HEK293 (cell line): ENCODE measurements around the gene SLC7A6.

Experiments used
- GLIS2 ChIP-seq: fragments of 450-650 bp; formaldehyde crosslinking; IDR thresholded peaks from 2 replicates; pipeline ENCODE4 v1.5.1; 2016; ENCODE audit warnings: missing biosample characterization, missing genetic modification characterization
- HOXD13 ChIP-seq: sonication (generic); formaldehyde crosslinking; IDR thresholded peaks from 2 replicates; pipeline ENCODE4 v1.8.0; 2022; ENCODE audit warnings: missing genetic modification reagents, borderline replicate concordance
- KLF1 ChIP-seq: fragments of 450-650 bp; formaldehyde crosslinking; IDR thresholded peaks from 2 replicates; pipeline ENCODE4 v1.5.1; 2016; ENCODE audit warnings: missing biosample characterization, missing genetic modification characterization
- KLF7 ChIP-seq: fragments of 450-650 bp; formaldehyde crosslinking; IDR thresholded peaks from 2 replicates; pipeline ENCODE4 v1.5.1; 2016; ENCODE audit warnings: missing biosample characterization, missing genetic modification characterization, borderline replicate concordance
- SP2 ChIP-seq: fragments of 450-650 bp; formaldehyde crosslinking; IDR thresholded peaks from 2 replicates; pipeline ENCODE4 v1.5.1; 2016; ENCODE audit warnings: missing biosample characterization, missing genetic modification characterization
- SP7 ChIP-seq: fragments of 450-650 bp; formaldehyde crosslinking; IDR thresholded peaks from 2 replicates; pipeline ENCODE4 v1.5.1; 2016; ENCODE audit warnings: missing biosample characterization, missing genetic modification characterization
- TRIM28 ChIP-seq: IDR thresholded peaks from 2 replicates; pipeline ENCODE4 v1.6.1; 2011; ENCODE audit warnings: low read length, control low read depth, borderline replicate concordance
- ZEB2 ChIP-seq: fragments of 450-650 bp; formaldehyde crosslinking; IDR thresholded peaks from 2 replicates; pipeline ENCODE4 v1.5.1; 2016; ENCODE audit warnings: missing biosample characterization, missing genetic modification characterization
- ZFP41 ChIP-seq: fragments of 450-650 bp; formaldehyde crosslinking; IDR thresholded peaks from 2 replicates; pipeline ENCODE4 v1.5.1; 2016; ENCODE audit warnings: missing biosample characterization, missing genetic modification characterization, borderline replicate concordance
- ZFP69B ChIP-seq: fragments of 450-650 bp; formaldehyde crosslinking; IDR thresholded peaks from 2 replicates; pipeline ENCODE4 v1.5.1; 2016; ENCODE audit warnings: missing biosample characterization, missing genetic modification characterization
- ZNF138 ChIP-seq: fragments of 450-650 bp; formaldehyde crosslinking; IDR thresholded peaks from 2 replicates; pipeline ENCODE4 v1.5.1; 2016; ENCODE audit warnings: missing biosample characterization, missing genetic modification characterization, borderline replicate concordance
- ZNF146 ChIP-seq: fragments of 450-650 bp; formaldehyde crosslinking; IDR thresholded peaks from 2 replicates; pipeline ENCODE4 v1.5.1; 2016; ENCODE audit warnings: missing biosample characterization, missing genetic modification characterization
- ZNF169 ChIP-seq: fragments of 450-650 bp; formaldehyde crosslinking; IDR thresholded peaks from 2 replicates; pipeline ENCODE4 v1.5.1; 2016; ENCODE audit warnings: missing biosample characterization, missing genetic modification characterization
- ZNF19 ChIP-seq: fragments of 450-650 bp; formaldehyde crosslinking; IDR thresholded peaks from 2 replicates; pipeline ENCODE4; 2016; ENCODE audit warnings: missing biosample characterization, missing genetic modification characterization, low read depth
- ZNF2 ChIP-seq: fragments of 450-650 bp; formaldehyde crosslinking; IDR thresholded peaks from 2 replicates; pipeline ENCODE4 v1.5.1; 2016; ENCODE audit warnings: missing biosample characterization, missing genetic modification characterization
- ZNF214 ChIP-seq: fragments of 450-650 bp; formaldehyde crosslinking; IDR thresholded peaks from 2 replicates; pipeline ENCODE4 v1.5.1; 2017; ENCODE audit warnings: missing biosample characterization, mild to moderate bottlenecking, missing genetic modification characterization, borderline replicate concordance
- ZNF266 ChIP-seq: fragments of 450-650 bp; formaldehyde crosslinking; IDR thresholded peaks from 2 replicates; pipeline ENCODE4 v1.5.1; 2016; ENCODE audit warnings: missing biosample characterization, missing genetic modification characterization, low read depth
- ZNF530 ChIP-seq: fragments of 450-650 bp; formaldehyde crosslinking; IDR thresholded peaks from 2 replicates; pipeline ENCODE4 v1.5.1; 2016; ENCODE audit warnings: low read depth, missing biosample characterization, missing genetic modification characterization
- ZNF621 ChIP-seq: fragments of 450-650 bp; formaldehyde crosslinking; IDR thresholded peaks from 2 replicates; pipeline ENCODE4 v1.5.1; 2017; ENCODE audit warnings: missing biosample characterization, missing genetic modification characterization
- ZNF624 ChIP-seq: fragments of 450-650 bp; formaldehyde crosslinking; IDR thresholded peaks from 2 replicates; pipeline ENCODE4 v1.5.1; 2017; ENCODE audit warnings: missing biosample characterization, missing genetic modification characterization
- ZNF658 ChIP-seq: fragments of 450-650 bp; formaldehyde crosslinking; IDR thresholded peaks from 2 replicates; pipeline ENCODE4; 2016; ENCODE audit warnings: missing biosample characterization, missing genetic modification characterization
- ZNF837 ChIP-seq: fragments of 450-650 bp; formaldehyde crosslinking; IDR thresholded peaks from 2 replicates; pipeline ENCODE4 v1.5.1; 2016; ENCODE audit warnings: missing biosample characterization, missing genetic modification characterization
- ZSCAN16 ChIP-seq: fragments of 450-650 bp; formaldehyde crosslinking; IDR thresholded peaks from 2 replicates; pipeline ENCODE4 v1.5.1; 2016; ENCODE audit warnings: missing biosample characterization, missing genetic modification characterization
- TF ChIP-seq, protein P1 (sequence below): fragments of 450-650 bp; formaldehyde crosslinking; IDR thresholded peaks from 2 replicates; pipeline ENCODE4 v1.5.1; 2016; ENCODE audit warnings: missing biosample characterization, missing genetic modification characterization
- TF ChIP-seq, protein P2 (sequence below): fragments of 450-650 bp; formaldehyde crosslinking; IDR thresholded peaks from 2 replicates; pipeline ENCODE4 v1.5.1; 2016; ENCODE audit warnings: missing biosample characterization, missing genetic modification characterization
- TF ChIP-seq, protein P3 (sequence below): fragments of 450-650 bp; formaldehyde crosslinking; IDR thresholded peaks from 2 replicates; pipeline ENCODE4 v1.5.1; 2016; ENCODE audit warnings: missing biosample characterization, missing genetic modification characterization
- TF ChIP-seq, protein P4 (sequence below): fragments of 450-650 bp; IDR thresholded peaks from 2 replicates; pipeline ENCODE4 v1.5.1; 2018; ENCODE audit warnings: missing biosample characterization, mild to moderate bottlenecking, missing genetic modification characterization
- TF ChIP-seq, protein P5 (sequence below): fragments of 450-650 bp; formaldehyde crosslinking; IDR thresholded peaks from 2 replicates; pipeline ENCODE4 v1.5.1; 2017; ENCODE audit warnings: missing biosample characterization, missing genetic modification characterization

SLC7A6 gene

DNA sequence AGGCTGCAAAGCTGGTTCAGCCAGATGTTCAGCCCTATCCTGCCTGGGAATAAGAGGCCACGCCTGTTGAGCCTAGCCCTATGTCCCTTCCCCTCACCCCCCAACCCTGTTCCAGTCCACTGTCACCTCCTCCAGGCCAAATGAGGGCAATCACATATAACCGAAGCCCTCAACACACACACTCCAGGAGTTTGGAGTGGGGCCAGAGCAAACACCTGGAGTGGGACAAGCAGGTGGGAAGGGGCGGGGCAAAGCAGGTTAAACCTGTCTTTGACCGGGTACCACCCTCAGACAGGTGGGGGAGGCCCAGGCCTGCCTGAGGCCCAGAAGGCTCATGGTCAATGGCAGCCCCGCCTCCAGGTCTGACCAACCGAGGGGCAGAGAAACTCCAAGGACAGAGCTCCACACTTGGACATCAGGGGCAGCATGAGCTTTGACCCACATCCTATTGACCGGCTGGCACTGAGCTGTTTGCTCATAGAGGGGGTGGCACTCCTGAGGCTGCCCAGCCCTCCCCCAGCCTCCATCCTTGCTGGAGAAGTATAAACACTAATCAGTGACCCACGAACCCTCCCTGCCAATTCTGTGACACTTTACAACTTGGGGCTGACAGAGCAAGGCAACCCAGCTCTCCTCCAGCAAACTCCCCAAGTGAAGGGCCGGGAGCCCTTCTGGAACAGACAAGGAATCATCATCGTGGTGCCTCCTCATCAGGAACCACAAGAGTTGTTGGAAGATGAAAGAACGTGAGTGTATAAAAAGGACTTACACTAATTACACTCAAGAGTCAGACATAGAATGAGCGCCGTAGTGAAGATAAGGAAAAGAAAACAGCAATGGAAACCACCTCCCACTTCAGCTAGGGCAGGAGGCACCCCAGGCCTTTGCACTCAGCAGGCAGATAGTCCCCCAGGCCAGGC, 29.9 kb upstream of the SLC7A6 start (continued):
- no peak for TF ChIP-seq ZNF624 (tag by site-specific recombination)
- no peak for TF ChIP-seq ZNF138
- no peak for TF ChIP-seq ZNF146
- no peak for TF ChIP-seq ZNF2 (tag by site-specific recombination)
- TF ChIP-seq, protein P1, sequence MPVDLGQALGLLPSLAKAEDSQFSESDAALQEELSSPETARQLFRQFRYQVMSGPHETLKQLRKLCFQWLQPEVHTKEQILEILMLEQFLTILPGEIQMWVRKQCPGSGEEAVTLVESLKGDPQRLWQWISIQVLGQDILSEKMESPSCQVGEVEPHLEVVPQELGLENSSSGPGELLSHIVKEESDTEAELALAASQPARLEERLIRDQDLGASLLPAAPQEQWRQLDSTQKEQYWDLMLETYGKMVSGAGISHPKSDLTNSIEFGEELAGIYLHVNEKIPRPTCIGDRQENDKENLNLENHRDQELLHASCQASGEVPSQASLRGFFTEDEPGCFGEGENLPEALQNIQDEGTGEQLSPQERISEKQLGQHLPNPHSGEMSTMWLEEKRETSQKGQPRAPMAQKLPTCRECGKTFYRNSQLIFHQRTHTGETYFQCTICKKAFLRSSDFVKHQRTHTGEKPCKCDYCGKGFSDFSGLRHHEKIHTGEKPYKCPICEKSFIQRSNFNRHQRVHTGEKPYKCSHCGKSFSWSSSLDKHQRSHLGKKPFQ (tag by site-specific recombination) = no peak
- no peak for TF ChIP-seq ZNF19 (tag by site-specific recombination)
- peak; percentile 28; the same call in 1 of the 2 replicates for TF ChIP-seq KLF7 (tag by site-specific recombination)
- TF ChIP-seq, protein P2, sequence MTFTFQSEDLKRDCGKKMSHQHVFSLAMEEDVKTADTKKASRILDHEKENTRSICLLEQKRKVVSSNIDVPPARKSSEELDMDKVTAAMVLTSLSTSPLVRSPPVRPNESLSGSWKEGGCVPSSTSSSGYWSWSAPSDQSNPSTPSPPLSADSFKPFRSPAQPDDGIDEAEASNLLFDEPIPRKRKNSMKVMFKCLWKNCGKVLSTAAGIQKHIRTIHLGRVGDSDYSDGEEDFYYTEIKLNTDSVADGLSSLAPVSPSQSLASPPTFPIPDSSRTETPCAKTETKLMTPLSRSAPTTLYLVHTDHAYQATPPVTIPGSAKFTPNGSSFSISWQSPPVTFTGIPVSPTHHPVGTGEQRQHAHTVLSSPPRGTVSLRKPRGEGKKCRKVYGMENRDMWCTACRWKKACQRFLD (tag by site-specific recombination) = no peak
- no peak for TF ChIP-seq ZFP41
- TF ChIP-seq ZNF169 (tag by site-specific recombination) = no peak
- no peak for TF ChIP-seq ZNF266 (tag by site-specific recombination)
- no peak for TF ChIP-seq ZSCAN16 (tag by site-specific recombination)
- TF ChIP-seq ZNF214 (tag by site-specific recombination) = no peak
- no peak for TF ChIP-seq ZFP69B (tag by site-specific recombination)
- no peak for TF ChIP-seq ZNF837 (tag by site-specific recombination)
- TF ChIP-seq ZNF658 (tag by site-specific recombination) = no peak
- no peak for TF ChIP-seq HOXD13 (CRISPR knock-in tag)
- TF ChIP-seq, protein P3, sequence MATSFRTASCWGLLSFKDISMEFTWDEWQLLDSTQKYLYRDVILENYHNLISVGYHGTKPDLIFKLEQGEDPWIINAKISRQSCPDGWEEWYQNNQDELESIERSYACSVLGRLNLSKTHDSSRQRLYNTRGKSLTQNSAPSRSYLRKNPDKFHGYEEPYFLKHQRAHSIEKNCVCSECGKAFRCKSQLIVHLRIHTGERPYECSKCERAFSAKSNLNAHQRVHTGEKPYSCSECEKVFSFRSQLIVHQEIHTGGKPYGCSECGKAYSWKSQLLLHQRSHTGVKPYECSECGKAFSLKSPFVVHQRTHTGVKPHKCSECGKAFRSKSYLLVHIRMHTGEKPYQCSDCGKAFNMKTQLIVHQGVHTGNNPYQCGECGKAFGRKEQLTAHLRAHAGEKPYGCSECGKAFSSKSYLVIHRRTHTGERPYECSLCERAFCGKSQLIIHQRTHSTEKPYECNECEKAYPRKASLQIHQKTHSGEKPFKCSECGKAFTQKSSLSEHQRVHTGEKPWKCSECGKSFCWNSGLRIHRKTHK (tag by site-specific recombination) = no peak
- no peak for TF ChIP-seq ZNF530 (tag by site-specific recombination)
- TF ChIP-seq, protein P4, sequence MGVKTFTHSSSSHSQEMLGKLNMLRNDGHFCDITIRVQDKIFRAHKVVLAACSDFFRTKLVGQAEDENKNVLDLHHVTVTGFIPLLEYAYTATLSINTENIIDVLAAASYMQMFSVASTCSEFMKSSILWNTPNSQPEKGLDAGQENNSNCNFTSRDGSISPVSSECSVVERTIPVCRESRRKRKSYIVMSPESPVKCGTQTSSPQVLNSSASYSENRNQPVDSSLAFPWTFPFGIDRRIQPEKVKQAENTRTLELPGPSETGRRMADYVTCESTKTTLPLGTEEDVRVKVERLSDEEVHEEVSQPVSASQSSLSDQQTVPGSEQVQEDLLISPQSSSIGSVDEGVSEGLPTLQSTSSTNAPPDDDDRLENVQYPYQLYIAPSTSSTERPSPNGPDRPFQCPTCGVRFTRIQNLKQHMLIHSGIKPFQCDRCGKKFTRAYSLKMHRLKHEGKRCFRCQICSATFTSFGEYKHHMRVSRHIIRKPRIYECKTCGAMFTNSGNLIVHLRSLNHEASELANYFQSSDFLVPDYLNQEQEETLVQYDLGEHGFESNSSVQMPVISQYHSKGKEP = no peak
- no peak for TF ChIP-seq SP7 (tag by site-specific recombination)
- peak; percentile 54 for TF ChIP-seq SP2 (tag by site-specific recombination)
- TF ChIP-seq, protein P5, sequence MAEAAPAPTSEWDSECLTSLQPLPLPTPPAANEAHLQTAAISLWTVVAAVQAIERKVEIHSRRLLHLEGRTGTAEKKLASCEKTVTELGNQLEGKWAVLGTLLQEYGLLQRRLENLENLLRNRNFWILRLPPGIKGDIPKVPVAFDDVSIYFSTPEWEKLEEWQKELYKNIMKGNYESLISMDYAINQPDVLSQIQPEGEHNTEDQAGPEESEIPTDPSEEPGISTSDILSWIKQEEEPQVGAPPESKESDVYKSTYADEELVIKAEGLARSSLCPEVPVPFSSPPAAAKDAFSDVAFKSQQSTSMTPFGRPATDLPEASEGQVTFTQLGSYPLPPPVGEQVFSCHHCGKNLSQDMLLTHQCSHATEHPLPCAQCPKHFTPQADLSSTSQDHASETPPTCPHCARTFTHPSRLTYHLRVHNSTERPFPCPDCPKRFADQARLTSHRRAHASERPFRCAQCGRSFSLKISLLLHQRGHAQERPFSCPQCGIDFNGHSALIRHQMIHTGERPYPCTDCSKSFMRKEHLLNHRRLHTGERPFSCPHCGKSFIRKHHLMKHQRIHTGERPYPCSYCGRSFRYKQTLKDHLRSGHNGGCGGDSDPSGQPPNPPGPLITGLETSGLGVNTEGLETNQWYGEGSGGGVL (tag by site-specific recombination) = no peak; the same call in 1 of the 2 replicates
- no peak for TF ChIP-seq ZEB2 (tag by site-specific recombination)
- TF ChIP-seq ZNF621 (tag by site-specific recombination) = no peak
- TF ChIP-seq TRIM28 = peak; percentile 13; the same call in 1 of the 2 replicates
- TF ChIP-seq GLIS2 (tag by site-specific recombination) = 0 out of 2 replicates have a peak, but pooled peaks have one; percentile 12
- peak; percentile 87 for TF ChIP-seq KLF1
- TF ChIP-seq, all 188 proteins: peak for 17
